Astrocyte of the spinal cord (primary cell): ENCODE results near the gene DCTN2.

Experiments used
- DNase-seq: peaks from one replicate; pipeline ENCODE4 v3.0.0; 2011; ENCODE audit warnings: low read depth, low spot score
- H3K4me3 ChIP-seq: 2 replicates; pipeline ENCODE4 v1.5.1; 2011; ENCODE audit warnings: low read depth, mild to moderate bottlenecking, low read length, moderate library complexity
- in situ Hi-C: cut with HindIII; loops from 2 replicates; pipeline ENCODE4 v1.10.0; 2017; ENCODE audit warnings: low sequenced_read_pairs
- TF ChIP-seq, protein P1 (sequence below): IDR thresholded peaks from 2 replicates; pipeline ENCODE4 v1.5.1; 2012; ENCODE audit warnings: low read depth, mild to moderate bottlenecking, low read length, inconsistent platforms

Gene DCTN2

DNA sequence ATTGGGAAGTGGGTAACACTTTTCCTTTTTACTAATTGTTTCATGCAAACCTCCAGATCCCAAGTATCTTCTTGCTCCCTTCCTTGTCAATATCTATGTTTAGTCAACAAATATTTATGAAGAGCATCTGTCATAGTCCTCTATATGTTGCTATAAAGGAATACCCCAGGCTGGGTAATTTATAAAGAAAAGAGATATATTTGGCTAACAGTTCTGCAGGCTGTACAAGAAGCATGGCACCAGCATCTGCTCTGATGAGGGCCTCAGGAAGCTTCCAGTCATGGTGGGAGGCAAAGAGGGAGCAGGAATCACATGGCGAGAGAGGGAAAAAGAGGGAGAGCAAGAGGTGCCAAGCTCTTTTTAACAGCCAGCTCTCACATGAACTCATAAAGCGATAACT, 7.5 kb upstream of the DCTN2 start:
- DNase-seq: no peak
- no peak overlapping the region for H3K4me3 ChIP-seq
- TF ChIP-seq, protein P1, sequence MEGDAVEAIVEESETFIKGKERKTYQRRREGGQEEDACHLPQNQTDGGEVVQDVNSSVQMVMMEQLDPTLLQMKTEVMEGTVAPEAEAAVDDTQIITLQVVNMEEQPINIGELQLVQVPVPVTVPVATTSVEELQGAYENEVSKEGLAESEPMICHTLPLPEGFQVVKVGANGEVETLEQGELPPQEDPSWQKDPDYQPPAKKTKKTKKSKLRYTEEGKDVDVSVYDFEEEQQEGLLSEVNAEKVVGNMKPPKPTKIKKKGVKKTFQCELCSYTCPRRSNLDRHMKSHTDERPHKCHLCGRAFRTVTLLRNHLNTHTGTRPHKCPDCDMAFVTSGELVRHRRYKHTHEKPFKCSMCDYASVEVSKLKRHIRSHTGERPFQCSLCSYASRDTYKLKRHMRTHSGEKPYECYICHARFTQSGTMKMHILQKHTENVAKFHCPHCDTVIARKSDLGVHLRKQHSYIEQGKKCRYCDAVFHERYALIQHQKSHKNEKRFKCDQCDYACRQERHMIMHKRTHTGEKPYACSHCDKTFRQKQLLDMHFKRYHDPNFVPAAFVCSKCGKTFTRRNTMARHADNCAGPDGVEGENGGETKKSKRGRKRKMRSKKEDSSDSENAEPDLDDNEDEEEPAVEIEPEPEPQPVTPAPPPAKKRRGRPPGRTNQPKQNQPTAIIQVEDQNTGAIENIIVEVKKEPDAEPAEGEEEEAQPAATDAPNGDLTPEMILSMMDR: no peak
- in situ Hi-C loops: no loop called here

DNA sequence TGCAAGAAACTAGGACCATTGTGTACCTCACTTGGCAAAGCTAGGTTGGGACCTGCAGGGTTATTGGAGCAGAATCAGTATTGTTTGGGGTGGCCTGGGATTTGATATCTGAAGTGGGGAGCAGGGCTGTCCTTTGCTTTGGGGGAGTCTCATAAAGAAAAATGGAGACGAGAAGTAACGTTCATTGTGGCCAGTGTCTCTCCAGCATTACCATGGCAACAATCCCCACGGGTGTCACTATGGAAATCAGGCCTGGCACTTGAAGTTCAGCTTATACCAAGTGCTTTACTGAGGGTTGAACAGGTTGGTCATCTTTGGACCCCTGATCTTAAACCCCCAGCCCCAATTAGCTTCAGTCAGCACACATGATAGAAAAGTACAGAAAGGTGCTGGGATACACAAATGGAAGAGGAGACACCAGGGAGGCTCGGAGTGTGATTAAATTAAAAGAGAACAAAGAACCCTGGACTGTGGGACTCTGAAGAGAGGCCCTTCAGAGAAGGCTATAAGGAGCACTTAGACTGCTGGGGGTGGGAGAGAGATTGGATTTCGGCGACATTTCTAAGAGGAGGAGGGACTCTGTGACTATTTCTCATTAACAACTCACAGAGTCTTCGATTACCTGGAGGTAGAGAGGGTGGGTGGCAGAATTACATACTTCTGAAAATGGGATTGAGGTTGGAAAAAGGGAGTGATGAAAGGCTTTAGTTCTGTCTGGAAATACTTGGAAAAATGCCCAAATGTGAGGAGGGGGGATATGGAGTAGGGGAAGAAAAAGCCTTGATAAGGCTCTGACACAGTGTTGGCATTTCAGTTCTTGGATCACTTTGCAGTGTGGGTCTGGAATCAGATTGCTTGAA, 6.6 kb upstream of the DCTN2 start:
- in situ Hi-C loops: no loop called here
- DNase-seq: no peak
- TF ChIP-seq, protein P1: no peak
- H3K4me3 ChIP-seq: no peak overlapping the region

DNA sequence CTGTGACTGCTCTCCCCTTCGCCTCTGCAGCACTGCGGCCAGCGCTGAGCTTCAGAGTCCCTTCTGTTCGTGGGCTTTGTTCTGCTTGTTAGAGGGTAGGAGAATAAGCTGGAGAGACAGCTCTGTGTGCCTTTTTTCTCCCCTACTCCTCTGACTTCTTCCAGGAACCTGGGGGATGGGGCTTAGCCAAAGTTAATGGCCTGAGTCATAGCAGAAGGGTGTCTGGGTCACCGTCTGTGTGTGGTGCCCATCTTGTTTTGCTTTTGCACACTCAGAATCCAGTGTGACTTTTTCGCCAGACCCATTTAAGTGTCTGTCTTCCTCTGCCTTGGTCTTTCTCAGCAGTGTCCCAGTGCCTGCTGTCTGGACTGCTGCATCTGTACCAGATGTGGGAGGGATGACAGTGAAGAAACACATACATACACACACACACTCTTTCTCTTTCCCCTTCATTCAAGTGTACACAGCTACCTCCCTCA, 5.9 kb upstream of the DCTN2 start:
- in situ Hi-C loops: no loop called here
- no peak overlapping the region for H3K4me3 ChIP-seq
- peak; percentile 46 for DNase-seq
- TF ChIP-seq, protein P1: no peak

DNA sequence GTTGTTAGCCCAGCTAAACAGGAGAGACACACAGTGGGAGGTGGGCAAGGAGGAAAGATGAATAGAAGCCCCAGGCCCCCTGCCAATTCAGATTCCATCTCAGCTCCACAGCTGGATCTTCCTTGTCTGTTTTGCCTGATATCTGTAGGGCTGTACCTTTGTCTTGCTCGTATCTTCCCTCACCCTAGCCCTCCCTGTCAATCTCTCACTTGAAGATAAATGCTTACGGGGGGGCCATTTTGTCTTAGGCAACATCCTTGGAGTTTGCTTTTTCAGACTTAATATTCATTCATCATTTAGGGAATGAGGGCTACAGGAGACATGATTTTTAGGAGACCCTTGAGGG, 5.3 kb upstream of the DCTN2 start:
- H3K4me3 ChIP-seq: no peak overlapping the region
- TF ChIP-seq, protein P1: no peak
- no peak for DNase-seq
- in situ Hi-C loops: no loop called here

DNA sequence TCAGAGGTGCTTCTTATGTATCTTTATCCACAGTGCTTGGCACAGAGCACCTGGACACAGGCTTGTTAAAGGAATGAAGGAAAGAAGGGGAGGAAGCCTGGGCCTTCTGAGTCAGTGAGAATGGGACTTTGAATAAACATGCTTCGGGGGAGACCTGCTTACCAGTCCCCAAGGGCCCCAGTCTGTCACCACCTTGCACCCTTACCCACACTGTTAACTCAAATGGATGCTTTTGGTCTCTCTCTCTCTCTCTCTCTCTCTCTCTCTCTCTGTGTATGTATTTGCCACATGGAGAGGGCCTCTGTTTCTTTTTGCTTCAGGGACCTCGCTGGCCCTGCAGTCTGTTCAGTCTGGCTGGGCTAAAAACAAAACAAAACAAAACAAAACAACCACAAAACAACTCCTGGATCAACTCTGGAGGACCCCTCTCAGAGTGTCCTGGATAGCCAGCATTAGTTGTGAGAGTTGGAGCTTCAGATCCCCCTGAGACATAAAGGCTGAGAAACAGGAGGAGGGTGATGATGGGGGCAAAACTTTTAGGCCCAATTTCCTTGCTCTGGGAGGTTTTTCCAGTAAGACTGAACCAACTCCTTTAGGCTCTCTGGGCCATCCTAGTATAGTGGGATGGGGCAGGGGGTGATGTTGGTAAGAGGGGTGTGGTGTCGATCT, 4.8 kb upstream of the DCTN2 start:
- TF ChIP-seq, protein P1: no peak
- no peak for DNase-seq
- in situ Hi-C loops: no loop called here
- no peak overlapping the region for H3K4me3 ChIP-seq

DNA sequence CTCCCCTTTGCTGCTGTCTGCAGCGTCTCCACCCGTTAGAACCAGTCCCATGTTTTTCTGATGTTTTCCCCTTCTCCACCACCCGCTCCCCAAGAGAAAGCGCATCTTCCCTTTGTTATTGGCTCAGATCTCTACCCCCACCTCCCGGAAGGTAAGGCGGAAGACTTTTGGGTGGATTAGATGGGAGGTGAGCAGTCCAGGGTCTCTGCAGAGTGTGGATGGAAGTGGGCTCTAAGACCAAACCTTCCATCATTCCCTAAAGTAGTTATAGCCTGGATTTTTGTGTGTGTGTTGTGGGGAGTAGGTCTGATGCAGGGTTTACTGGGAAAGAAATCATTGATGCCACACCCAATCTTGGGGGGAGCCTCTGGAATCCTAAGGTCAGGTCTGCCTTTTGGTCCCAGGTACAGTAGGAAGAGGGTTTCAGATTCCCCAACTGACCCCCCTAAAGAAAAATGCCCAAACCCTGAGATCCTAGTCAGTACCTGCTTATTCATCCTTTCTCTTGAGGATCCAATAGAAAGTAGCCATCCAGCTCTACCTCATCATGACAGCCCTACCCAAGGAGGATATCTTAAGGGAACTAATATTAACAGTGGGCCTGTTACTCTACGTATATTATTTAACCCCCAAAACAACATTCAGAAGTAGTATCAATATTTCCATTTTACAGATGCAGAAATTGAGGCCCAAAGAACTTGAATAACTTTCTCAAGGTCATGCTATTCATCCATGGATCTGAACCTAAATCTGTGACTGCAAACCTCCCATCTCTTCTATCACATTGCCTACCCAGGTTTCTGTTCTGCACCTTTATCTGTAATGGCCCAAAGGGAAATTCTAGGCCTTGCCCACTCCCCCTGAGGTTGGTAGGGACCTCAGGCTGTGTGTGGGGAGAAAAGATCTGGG, 3.9 kb upstream of the DCTN2 start:
- H3K4me3 ChIP-seq: peak overlapping the region; percentile 65
- DNase-seq: no peak
- TF ChIP-seq, protein P1: no peak
- in situ Hi-C loops: no loop called here
